Measurements from ENCODE around the gene ATRNL1. TPM values are rescaled to one million over a fixed set of nuclear protein-coding genes. Genes with fewer than 3 reads are reported as not detected.

The ATRNL1 gene
- total and polyA plus RNA-seq, 4 donors = 0.40 to 26.9 (median 5.3) TPM

GRCh38 chr10:115762029-115762428 lies 668.9 kb downstream of the ATRNL1 start:
- Histone ChIP-seq H3K27ac (ENCODE audit: low read depth in 1 of 2, low read length in 2 of 2) (no peak overlapping the region), H3K36me3 (ENCODE audit: control insufficient read depth in 4 of 4, insufficient read depth in 3 of 4, low read depth in 1 of 4, low read length in 3 of 4) (no peaks in the 10 kb centered on the region), H3K4me3 (ENCODE audit: low read depth in 1 of 3, low read length in 3 of 3) (no peak overlapping the region), H3K4me1 (ENCODE audit: control insufficient read depth in 4 of 4, insufficient read depth in 4 of 4, low read length in 3 of 4) (no peaks in the 10 kb centered on the region), H3K9ac (ENCODE audit: low read depth in 1 of 2, low read length in 2 of 2) (no peak overlapping the region), H3K9me3 (ENCODE audit: control insufficient read depth in 4 of 4, low read length in 3 of 4) (no peaks in the 10 kb centered on the region), H3K27me3 (ENCODE audit: control insufficient read depth in 4 of 4, insufficient read depth in 4 of 4, low read length in 3 of 4) (no peaks in the 10 kb centered on the region)
- DNase-seq (ENCODE audit: low spot score) = no peak
- TF ChIP-seq RAD21 (IDR thresholded peaks at IDR 0.05) = no peak
- TF ChIP-seq JUND (IDR thresholded peaks at IDR 0.05) = no peak
- TF ChIP-seq FOXA1 (IDR thresholded peaks at IDR 0.05) = no peak
- no peak for TF ChIP-seq CTCF (IDR thresholded peaks at IDR 0.05; ENCODE audit: low read depth, low read length, missing input control)
- TF ChIP-seq FOXA2 (IDR thresholded peaks at IDR 0.05) = no peak
- no peak for TF ChIP-seq MAX (IDR thresholded peaks at IDR 0.05)
- no peak for TF ChIP-seq YY1 (IDR thresholded peaks at IDR 0.05)
- no peak for TF ChIP-seq EGR1 (IDR thresholded peaks at IDR 0.05; ENCODE audit: low read depth in 2 of 2)
- TF ChIP-seq RXRA (IDR thresholded peaks at IDR 0.05) = no peak
- no peak for TF ChIP-seq TAF1 (conservative IDR thresholded peaks at IDR 0.05)
- TF ChIP-seq ZBTB33 (IDR thresholded peaks at IDR 0.05) = no peak
- no peak for TF ChIP-seq ATF3 (IDR thresholded peaks at IDR 0.05)
- TF ChIP-seq, protein P1, sequence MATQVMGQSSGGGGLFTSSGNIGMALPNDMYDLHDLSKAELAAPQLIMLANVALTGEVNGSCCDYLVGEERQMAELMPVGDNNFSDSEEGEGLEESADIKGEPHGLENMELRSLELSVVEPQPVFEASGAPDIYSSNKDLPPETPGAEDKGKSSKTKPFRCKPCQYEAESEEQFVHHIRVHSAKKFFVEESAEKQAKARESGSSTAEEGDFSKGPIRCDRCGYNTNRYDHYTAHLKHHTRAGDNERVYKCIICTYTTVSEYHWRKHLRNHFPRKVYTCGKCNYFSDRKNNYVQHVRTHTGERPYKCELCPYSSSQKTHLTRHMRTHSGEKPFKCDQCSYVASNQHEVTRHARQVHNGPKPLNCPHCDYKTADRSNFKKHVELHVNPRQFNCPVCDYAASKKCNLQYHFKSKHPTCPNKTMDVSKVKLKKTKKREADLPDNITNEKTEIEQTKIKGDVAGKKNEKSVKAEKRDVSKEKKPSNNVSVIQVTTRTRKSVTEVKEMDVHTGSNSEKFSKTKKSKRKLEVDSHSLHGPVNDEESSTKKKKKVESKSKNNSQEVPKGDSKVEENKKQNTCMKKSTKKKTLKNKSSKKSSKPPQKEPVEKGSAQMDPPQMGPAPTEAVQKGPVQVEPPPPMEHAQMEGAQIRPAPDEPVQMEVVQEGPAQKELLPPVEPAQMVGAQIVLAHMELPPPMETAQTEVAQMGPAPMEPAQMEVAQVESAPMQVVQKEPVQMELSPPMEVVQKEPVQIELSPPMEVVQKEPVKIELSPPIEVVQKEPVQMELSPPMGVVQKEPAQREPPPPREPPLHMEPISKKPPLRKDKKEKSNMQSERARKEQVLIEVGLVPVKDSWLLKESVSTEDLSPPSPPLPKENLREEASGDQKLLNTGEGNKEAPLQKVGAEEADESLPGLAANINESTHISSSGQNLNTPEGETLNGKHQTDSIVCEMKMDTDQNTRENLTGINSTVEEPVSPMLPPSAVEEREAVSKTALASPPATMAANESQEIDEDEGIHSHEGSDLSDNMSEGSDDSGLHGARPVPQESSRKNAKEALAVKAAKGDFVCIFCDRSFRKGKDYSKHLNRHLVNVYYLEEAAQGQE (IDR thresholded peaks at IDR 0.05) = no peak
- no peak for TF ChIP-seq HNF4G (IDR thresholded peaks at IDR 0.05)
- no peak for TF ChIP-seq GABPA (IDR thresholded peaks at IDR 0.05 in 1 of 2, conservative IDR thresholded peaks at IDR 0.05 in 1 of 2)
- TF ChIP-seq SP1 (IDR thresholded peaks at IDR 0.05) = no peak
- no peak for TF ChIP-seq NR2F2 (IDR thresholded peaks at IDR 0.05)
- TF ChIP-seq HNF4A (conservative IDR thresholded peaks at IDR 0.05) = no peak

Data from liver (tissue), 9 donors.